ENCODE results near the gene HHAT.

HHAT gene

DNA sequence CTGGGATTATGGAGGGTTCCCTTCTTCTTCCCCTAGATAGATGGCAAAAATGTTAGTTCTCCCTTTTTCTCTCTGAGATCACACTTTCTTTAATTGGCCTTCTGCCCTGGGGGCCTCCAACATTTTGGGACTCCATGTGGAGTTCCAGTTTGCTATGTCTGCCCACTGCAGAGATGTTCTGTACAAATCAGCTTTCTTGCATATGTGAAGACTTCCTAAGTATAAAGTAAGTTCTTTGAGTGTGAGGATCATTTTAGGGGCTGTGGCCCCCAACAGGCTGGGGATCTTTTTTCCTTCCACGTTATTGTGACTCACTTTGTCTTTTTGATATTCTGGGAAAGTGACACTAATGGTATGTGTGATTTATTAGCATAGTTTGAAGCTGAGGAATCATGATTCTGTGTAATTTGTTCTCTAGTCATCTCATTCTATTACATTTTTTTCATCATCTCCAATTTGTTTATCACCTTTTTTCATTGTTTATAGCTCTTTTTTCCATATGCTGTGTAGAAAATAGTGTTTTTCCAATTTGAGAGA, 48.2 kb downstream of the HHAT start:
- no peak for DNase-seq (ENCODE audit: extremely low read depth, low read depth)
- TF ChIP-seq, protein P1, sequence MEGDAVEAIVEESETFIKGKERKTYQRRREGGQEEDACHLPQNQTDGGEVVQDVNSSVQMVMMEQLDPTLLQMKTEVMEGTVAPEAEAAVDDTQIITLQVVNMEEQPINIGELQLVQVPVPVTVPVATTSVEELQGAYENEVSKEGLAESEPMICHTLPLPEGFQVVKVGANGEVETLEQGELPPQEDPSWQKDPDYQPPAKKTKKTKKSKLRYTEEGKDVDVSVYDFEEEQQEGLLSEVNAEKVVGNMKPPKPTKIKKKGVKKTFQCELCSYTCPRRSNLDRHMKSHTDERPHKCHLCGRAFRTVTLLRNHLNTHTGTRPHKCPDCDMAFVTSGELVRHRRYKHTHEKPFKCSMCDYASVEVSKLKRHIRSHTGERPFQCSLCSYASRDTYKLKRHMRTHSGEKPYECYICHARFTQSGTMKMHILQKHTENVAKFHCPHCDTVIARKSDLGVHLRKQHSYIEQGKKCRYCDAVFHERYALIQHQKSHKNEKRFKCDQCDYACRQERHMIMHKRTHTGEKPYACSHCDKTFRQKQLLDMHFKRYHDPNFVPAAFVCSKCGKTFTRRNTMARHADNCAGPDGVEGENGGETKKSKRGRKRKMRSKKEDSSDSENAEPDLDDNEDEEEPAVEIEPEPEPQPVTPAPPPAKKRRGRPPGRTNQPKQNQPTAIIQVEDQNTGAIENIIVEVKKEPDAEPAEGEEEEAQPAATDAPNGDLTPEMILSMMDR (IDR thresholded peaks at IDR 0.05; ENCODE audit: low read depth, low read length) = no peak

DNA sequence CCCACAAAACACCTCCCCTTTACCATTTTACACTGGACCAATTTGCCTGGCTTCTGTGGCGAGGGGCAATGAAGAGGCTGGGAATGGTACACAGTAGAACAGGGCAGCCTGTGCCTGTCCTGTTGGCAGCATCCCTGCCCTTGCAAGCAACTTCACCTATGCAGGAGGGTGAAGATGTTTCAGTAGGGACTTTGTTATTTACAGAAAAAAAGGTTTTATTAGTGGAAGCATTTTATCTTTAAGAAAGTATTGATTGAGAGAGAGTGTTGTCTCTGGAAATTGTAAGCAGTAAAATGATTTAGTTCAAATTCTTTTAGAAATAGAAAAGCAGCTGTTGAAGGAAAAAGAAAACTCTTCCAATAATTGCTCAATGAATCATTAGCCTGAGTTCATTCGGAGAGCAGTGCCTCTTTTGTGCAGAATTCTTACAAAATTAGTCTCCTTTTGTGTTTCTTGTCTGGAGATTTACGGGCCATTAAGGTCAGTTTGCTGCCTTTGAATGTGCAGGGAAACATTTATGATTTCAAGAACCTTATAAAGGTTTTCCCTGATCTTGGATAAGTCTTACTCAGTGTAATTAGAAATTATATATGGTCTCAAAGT, 49.1 kb downstream of the HHAT start:
- DNase-seq (ENCODE audit: extremely low read depth, low read depth) = no peak
- TF ChIP-seq, protein P1 (IDR thresholded peaks at IDR 0.05; ENCODE audit: low read depth, low read length) = no peak

DNA sequence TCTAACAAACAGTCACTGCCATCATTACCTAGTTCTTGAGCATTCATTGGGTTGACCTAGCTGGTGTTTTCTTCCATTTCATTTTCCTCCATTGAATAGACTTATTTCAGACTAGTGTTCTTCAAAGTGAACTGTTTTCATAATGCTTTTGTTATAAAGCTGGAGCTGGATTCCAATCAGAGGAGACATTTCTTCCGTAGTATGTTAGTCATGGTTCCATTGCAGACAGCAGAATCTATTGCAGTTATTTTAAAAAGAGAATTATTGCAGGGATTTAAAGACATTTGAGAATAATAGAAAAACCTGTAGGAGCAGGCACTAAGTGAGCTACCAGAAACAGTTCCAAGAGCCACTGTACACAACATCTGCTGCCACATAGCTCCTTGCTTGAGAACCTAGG, 50.0 kb downstream of the HHAT start:
- no peak for DNase-seq (ENCODE audit: extremely low read depth, low read depth)
- TF ChIP-seq, protein P1 (IDR thresholded peaks at IDR 0.05; ENCODE audit: low read depth, low read length) = no peak

DNA sequence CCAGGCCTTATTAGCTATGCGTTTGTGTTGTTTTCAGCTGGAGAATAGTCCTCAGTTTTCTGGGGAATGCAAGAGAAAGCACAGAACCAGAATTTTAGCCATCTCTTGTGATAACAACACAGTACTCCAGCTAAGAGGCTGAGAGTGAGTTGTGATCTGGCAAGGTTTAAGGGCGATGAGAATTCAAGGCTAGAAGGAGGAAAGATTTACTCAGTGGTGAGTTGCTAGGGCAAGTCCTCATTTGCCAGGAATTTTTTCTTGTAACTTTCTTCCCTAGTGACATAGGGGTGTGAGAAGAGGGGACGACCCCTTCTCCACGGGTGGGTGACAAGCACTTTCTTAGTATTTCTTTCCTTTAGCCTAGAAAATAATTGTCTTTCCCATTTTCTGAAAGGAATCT, 53.2 kb downstream of the HHAT start:
- TF ChIP-seq, protein P1 (IDR thresholded peaks at IDR 0.05; ENCODE audit: low read depth, low read length) = no peak
- DNase-seq (ENCODE audit: extremely low read depth, low read depth) = no peak

DNA sequence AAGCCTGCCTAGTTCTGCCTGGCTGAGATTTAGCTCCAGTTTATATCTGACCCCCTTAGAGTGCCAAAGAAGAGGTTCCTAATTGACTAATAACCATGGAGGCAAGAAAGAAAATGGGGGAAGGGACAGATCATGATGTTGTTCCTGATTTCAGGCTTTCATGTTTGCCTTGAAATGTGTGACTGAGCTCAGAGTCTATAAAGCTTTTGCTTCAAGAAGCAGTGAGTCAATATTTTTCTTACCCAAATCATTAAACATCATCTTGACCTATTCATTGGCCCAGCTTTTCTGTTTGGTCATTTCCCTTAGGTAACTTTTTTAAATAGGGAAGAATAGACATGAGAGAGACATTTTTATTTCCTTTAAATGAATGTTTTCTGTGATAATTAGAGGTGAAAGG, 55.9 kb downstream of the HHAT start:
- TF ChIP-seq, protein P1 (IDR thresholded peaks at IDR 0.05; ENCODE audit: low read depth, low read length) = no peak
- DNase-seq (ENCODE audit: extremely low read depth, low read depth) = no peak

DNA sequence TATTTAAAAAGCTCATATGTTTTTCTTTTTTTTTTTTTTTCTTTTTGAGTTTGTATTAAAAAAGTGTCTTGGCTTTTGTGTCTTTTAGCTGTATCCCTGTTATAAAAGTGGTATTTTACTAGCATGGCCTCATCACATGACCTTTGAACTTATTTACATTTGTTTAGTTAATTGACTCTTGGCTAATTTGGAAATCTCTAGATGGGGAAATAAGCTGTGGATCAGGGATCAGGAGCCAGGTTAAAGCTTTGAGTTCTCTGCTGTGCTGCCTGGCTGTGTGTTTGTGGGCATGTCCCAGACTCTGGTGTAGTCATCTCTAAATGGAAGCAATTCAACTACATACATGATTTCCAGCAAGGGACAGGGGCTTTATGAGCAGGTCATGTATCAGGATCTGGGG, 56.5 kb downstream of the HHAT start:
- no peak for DNase-seq (ENCODE audit: extremely low read depth, low read depth)

DNA sequence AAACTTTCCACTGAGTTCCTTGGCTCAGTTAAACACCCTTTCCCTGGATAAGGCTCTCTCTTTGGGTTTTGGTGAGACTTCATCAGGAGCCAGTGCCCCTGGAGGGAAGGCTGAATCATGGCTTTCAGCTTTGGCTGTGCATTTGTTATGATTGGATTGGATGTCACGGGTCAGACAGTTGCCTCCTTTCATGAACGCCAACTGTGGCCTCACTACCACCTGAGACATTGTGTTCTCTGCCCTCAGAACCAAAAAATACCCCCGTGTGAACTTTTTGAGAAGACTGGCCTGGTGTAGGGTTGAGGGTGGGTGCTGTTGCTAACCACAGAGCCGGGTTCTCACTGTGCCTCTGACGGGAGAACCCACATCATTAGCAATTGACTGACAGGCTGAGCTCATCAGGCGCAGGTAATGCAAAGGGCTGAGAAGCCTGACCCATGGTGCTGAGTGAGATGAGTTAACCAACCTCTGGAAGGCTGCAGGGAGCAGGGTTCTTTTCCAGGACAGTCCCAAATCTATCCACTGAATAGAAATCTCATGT, 65.6 kb downstream of the HHAT start:
- TF ChIP-seq, protein P1 (IDR thresholded peaks at IDR 0.05; ENCODE audit: low read depth, low read length) = no peak
- DNase-seq (ENCODE audit: extremely low read depth, low read depth) = no peak

More for the DNA sequence above, 56.5 kb downstream of the HHAT start:
- TF ChIP-seq, protein P1 (IDR thresholded peaks at IDR 0.05; ENCODE audit: low read depth, low read length) = no peak

Data from AG09319 (cell line).